WTC11 (cell line): ENCODE measurements around the gene PLXNA1. TPM values are rescaled to one million over a fixed set of nuclear protein-coding genes. Genes with fewer than 3 reads are reported as not detected.

Experiments
- ATAC-seq: fragments of 200-7000 bp; cut with Tn5 transposase; 2 replicates; pipeline ENCODE4 v1.10.0; 2021; ENCODE audit warnings: mild to moderate bottlenecking, moderate library complexity
- CTCF ChIA-PET: fragments of 300-600 bp; sonication (Branson Sonifier 250); formaldehyde crosslinking; loops from one replicate; lab custom pipeline; 2021; ENCODE audit warnings: antibody characterized with exemption; lab: Charles Lee
- POLR2A ChIA-PET: fragments of 350-600 bp; sonication (Branson Sonifier 250); formaldehyde crosslinking; loops from one replicate; lab custom pipeline; 2021; ENCODE audit warnings: antibody characterized with exemption; lab: Charles Lee
- DNase-seq: peaks from one replicate; pipeline ENCODE4 v3.0.0; 2021; ENCODE audit warnings: low spot score
- H3K27ac Mint-ChIP-seq: 2 replicates; pipeline ENCODE4 v1.8.0; 2021; ENCODE audit warnings: mixed read lengths
- H3K27me3 Mint-ChIP-seq: 2 replicates; pipeline ENCODE4 v1.8.0; 2021; ENCODE audit warnings: low read depth, mild to moderate bottlenecking, moderate library complexity, mixed read lengths
- H3K36me3 Mint-ChIP-seq: 2 replicates; pipeline ENCODE4 v1.8.0; 2021; ENCODE audit warnings: mixed read lengths
- H3K4me1 Mint-ChIP-seq: 2 replicates; pipeline ENCODE4 v1.8.0; 2022; ENCODE audit warnings: mixed read lengths
- H3K4me3 Mint-ChIP-seq: 2 replicates; pipeline ENCODE4 v1.8.0; 2021; ENCODE audit warnings: mild to moderate bottlenecking, moderate library complexity, mixed read lengths
- H3K9me3 Mint-ChIP-seq: 2 replicates; pipeline ENCODE4 v1.8.0; 2021; ENCODE audit warnings: mixed read lengths
- CREM ChIP-seq: sonication (generic); formaldehyde crosslinking; IDR thresholded peaks from 2 replicates; pipeline ENCODE4 v1.8.1; 2022; ENCODE audit warnings: mild to moderate bottlenecking, missing genetic modification reagents, moderate library complexity
- JUN ChIP-seq: sonication (generic); formaldehyde crosslinking; IDR thresholded peaks from 2 replicates; pipeline ENCODE4 v1.8.0; 2023; ENCODE audit warnings: mild to moderate bottlenecking, missing genetic modification reagents
- SMAD3 ChIP-seq: sonication (generic); formaldehyde crosslinking; IDR thresholded peaks from 2 replicates; pipeline ENCODE4 v1.8.0; 2022; ENCODE audit warnings: missing genetic modification reagents, mild to moderate bottlenecking, borderline replicate concordance
- ZNF219 ChIP-seq: sonication (generic); formaldehyde crosslinking; IDR thresholded peaks from 2 replicates; pipeline ENCODE4 v1.8.0; 2023; ENCODE audit warnings: missing genetic modification reagents, mild to moderate bottlenecking, borderline replicate concordance
- ZNF263 ChIP-seq: sonication (generic); formaldehyde crosslinking; IDR thresholded peaks from 2 replicates; pipeline ENCODE4 v1.8.1; 2022; ENCODE audit warnings: low read depth, mild to moderate bottlenecking, moderate library complexity, missing genetic modification reagents
- ZNF423 ChIP-seq: fragments of 250-450 bp; sonication (Bioruptor Pico); IDR thresholded peaks from 2 replicates; pipeline ENCODE4 v2.1.2; 2022; ENCODE audit warnings: mild to moderate bottlenecking, moderate library complexity
- total RNA-seq: library from RNA; stranded (reverse); gene quantifications from 3 replicates; pipeline ENCODE4 v1.2.3, GENCODE V29; 2021
- TF ChIP-seq, protein P1 (sequence below): sonication (generic); formaldehyde crosslinking; IDR thresholded peaks from 2 replicates; pipeline ENCODE4 v1.8.1; 2023; ENCODE audit warnings: mild to moderate bottlenecking, missing genetic modification reagents
- TF ChIP-seq, protein P2 (sequence below): sonication (generic); formaldehyde crosslinking; IDR thresholded peaks from 2 replicates; pipeline ENCODE4 v1.8.0; 2022; ENCODE audit warnings: mild to moderate bottlenecking, missing genetic modification reagents
- TF ChIP-seq, protein P3 (sequence below): sonication (generic); formaldehyde crosslinking; IDR thresholded peaks from 2 replicates; pipeline ENCODE4 v1.8.1; 2023; ENCODE audit warnings: mild to moderate bottlenecking, missing genetic modification reagents, moderate library complexity
- TF ChIP-seq, protein P4 (sequence below): sonication (generic); formaldehyde crosslinking; IDR thresholded peaks from 2 replicates; pipeline ENCODE4 v1.8.0; 2022; ENCODE audit warnings: mild to moderate bottlenecking, missing genetic modification reagents
- TF ChIP-seq, protein P5 (sequence below): sonication (generic); formaldehyde crosslinking; IDR thresholded peaks from 2 replicates; pipeline ENCODE4 v1.8.1; 2022; ENCODE audit warnings: mild to moderate bottlenecking, moderate library complexity, missing genetic modification reagents
- TF ChIP-seq, protein P6 (sequence below): fragments of 250-450 bp; sonication (Bioruptor Pico); IDR thresholded peaks from 2 replicates; pipeline ENCODE4 v1.9.0; 2021; ENCODE audit warnings: mild to moderate bottlenecking, borderline replicate concordance
- TF ChIP-seq, protein P7 (sequence below): sonication (generic); formaldehyde crosslinking; conservative IDR thresholded peaks from 2 replicates; pipeline ENCODE4 v1.8.1; 2023; ENCODE audit warnings: mild to moderate bottlenecking, low read depth, missing genetic modification reagents, moderate library complexity
- TF ChIP-seq, protein P8 (sequence below): sonication (generic); formaldehyde crosslinking; IDR thresholded peaks from 2 replicates; pipeline ENCODE4 v1.8.0; 2022; ENCODE audit warnings: mild to moderate bottlenecking, missing genetic modification reagents
- TF ChIP-seq, protein P9 (sequence below): fragments of 250-450 bp; sonication (Bioruptor Pico); IDR thresholded peaks from 2 replicates; pipeline ENCODE4 v1.8.0; 2021; ENCODE audit warnings: mild to moderate bottlenecking

PLXNA1 gene
- total RNA-seq, 1 experiment from 2014 or later = 53.8 TPM

DNA sequence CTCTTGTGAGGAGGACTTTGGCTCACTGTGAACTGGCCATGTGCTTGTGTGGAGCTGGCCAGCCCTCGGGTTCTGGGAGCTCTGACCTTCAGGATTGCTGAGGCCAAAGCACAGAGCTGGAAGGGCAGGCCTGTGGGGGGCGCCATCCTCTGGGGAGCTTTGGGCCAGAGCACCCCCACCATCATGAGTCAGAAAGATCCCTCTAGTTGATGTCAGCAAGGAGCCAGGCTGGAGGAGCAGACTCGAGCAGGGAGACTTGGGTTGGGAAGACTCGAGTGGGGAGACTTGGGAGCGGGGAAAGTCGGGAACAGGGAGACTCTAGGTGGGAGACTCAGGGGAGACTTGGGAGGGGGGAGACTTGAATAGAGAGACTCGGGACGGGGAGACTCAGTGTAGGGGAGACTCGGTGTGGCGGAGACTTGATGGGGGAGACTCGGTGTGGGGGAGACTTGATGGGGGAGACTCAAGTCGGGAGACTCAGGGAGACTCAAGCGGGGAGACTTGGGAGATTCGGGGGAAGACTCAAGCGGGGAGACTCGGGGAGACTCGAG, 37.7 kb upstream of the PLXNA1 start:
- Mint-ChIP-seq H3K9me3 (no peaks in the 10 kb centered on the region), H3K4me1 (no peaks in the 10 kb centered on the region), H3K4me3 (no peak overlapping the region), H3K27ac (no peak overlapping the region), H3K36me3 (no peaks in the 10 kb centered on the region), H3K27me3 (no peaks in the 10 kb centered on the region)
- TF ChIP-seq, protein P1, sequence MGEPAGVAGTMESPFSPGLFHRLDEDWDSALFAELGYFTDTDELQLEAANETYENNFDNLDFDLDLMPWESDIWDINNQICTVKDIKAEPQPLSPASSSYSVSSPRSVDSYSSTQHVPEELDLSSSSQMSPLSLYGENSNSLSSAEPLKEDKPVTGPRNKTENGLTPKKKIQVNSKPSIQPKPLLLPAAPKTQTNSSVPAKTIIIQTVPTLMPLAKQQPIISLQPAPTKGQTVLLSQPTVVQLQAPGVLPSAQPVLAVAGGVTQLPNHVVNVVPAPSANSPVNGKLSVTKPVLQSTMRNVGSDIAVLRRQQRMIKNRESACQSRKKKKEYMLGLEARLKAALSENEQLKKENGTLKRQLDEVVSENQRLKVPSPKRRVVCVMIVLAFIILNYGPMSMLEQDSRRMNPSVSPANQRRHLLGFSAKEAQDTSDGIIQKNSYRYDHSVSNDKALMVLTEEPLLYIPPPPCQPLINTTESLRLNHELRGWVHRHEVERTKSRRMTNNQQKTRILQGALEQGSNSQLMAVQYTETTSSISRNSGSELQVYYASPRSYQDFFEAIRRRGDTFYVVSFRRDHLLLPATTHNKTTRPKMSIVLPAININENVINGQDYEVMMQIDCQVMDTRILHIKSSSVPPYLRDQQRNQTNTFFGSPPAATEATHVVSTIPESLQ (CRISPR knock-in tag) = no peak
- TF ChIP-seq ZNF263 (CRISPR knock-in tag) (no peak), SMAD3 (CRISPR knock-in tag) (no peak), CREM (CRISPR knock-in tag) (no peak), ZNF219 (no peak)
- TF ChIP-seq, protein P2, sequence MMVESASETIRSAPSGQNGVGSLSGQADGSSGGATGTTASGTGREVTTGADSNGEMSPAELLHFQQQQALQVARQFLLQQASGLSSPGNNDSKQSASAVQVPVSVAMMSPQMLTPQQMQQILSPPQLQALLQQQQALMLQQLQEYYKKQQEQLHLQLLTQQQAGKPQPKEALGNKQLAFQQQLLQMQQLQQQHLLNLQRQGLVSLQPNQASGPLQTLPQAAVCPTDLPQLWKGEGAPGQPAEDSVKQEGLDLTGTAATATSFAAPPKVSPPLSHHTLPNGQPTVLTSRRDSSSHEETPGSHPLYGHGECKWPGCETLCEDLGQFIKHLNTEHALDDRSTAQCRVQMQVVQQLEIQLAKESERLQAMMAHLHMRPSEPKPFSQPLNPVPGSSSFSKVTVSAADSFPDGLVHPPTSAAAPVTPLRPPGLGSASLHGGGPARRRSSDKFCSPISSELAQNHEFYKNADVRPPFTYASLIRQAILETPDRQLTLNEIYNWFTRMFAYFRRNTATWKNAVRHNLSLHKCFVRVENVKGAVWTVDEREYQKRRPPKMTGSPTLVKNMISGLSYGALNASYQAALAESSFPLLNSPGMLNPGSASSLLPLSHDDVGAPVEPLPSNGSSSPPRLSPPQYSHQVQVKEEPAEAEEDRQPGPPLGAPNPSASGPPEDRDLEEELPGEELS (CRISPR knock-in tag) = no peak
- TF ChIP-seq, protein P3, sequence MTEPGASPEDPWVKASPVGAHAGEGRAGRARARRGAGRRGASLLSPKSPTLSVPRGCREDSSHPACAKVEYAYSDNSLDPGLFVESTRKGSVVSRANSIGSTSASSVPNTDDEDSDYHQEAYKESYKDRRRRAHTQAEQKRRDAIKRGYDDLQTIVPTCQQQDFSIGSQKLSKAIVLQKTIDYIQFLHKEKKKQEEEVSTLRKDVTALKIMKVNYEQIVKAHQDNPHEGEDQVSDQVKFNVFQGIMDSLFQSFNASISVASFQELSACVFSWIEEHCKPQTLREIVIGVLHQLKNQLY (CRISPR knock-in tag) = no peak
- TF ChIP-seq, all 79 proteins: peak for 0
- ChIA-PET POLR2A (no interaction called here), CTCF (interaction anchor here (0.6 to 2.0 kb wide), 12 partner anchors 10 to 510 kb away, joined by 3 to 9 read pairs (median 5); partner anchors contain the start of gene PLXNA1)
- peak; percentile 57; the same call in 1 of the 2 replicates for ATAC-seq
- DNase-seq = peak; percentile 40

DNA sequence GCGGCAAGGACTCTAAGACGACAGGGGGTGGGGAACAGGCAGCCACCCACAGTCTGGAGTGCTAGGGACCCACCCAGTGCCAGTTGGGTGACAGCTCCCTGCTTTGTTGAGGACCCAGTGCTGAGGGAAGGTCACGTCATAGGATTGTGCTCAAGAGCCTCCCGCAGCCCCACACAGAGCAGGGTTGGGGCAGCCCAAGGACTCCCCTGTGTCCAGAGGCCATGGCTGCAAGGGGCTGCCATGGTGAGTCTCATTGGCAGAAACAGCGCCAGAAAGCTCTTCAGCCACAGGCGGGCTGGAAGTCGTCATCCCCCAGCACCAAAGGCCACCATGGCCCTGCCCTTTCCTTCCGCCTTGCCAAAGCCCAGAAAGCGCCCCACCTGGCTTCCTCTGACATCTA, 37.0 kb upstream of the PLXNA1 start:
- Mint-ChIP-seq H3K4me3 (no peak overlapping the region), H3K9me3 (no peaks in the 10 kb centered on the region), H3K27ac (no peak overlapping the region), H3K36me3 (no peaks in the 10 kb centered on the region), H3K27me3 (no peaks in the 10 kb centered on the region), H3K4me1 (no peaks in the 10 kb centered on the region)
- ChIA-PET CTCF (interaction anchor here (1.2 to 2.0 kb wide), 4 partner anchors 10 to 510 kb away, joined by 5 to 9 read pairs (median 6); no protein-coding TSS in a partner anchor), POLR2A (no interaction called here)
- ATAC-seq (no peak), DNase-seq (no peak)
- TF ChIP-seq, protein P4, sequence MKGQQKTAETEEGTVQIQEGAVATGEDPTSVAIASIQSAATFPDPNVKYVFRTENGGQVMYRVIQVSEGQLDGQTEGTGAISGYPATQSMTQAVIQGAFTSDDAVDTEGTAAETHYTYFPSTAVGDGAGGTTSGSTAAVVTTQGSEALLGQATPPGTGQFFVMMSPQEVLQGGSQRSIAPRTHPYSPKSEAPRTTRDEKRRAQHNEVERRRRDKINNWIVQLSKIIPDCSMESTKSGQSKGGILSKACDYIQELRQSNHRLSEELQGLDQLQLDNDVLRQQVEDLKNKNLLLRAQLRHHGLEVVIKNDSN (CRISPR knock-in tag) = no peak
- TF ChIP-seq, protein P5, sequence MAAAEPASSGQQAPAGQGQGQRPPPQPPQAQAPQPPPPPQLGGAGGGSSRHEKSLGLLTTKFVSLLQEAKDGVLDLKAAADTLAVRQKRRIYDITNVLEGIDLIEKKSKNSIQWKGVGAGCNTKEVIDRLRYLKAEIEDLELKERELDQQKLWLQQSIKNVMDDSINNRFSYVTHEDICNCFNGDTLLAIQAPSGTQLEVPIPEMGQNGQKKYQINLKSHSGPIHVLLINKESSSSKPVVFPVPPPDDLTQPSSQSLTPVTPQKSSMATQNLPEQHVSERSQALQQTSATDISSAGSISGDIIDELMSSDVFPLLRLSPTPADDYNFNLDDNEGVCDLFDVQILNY (CRISPR knock-in tag) = no peak
- TF ChIP-seq JUN (CRISPR knock-in tag) (no peak), ZNF423 (no peak)
- TF ChIP-seq, protein P1 (CRISPR knock-in tag) = no peak
- TF ChIP-seq, protein P6, sequence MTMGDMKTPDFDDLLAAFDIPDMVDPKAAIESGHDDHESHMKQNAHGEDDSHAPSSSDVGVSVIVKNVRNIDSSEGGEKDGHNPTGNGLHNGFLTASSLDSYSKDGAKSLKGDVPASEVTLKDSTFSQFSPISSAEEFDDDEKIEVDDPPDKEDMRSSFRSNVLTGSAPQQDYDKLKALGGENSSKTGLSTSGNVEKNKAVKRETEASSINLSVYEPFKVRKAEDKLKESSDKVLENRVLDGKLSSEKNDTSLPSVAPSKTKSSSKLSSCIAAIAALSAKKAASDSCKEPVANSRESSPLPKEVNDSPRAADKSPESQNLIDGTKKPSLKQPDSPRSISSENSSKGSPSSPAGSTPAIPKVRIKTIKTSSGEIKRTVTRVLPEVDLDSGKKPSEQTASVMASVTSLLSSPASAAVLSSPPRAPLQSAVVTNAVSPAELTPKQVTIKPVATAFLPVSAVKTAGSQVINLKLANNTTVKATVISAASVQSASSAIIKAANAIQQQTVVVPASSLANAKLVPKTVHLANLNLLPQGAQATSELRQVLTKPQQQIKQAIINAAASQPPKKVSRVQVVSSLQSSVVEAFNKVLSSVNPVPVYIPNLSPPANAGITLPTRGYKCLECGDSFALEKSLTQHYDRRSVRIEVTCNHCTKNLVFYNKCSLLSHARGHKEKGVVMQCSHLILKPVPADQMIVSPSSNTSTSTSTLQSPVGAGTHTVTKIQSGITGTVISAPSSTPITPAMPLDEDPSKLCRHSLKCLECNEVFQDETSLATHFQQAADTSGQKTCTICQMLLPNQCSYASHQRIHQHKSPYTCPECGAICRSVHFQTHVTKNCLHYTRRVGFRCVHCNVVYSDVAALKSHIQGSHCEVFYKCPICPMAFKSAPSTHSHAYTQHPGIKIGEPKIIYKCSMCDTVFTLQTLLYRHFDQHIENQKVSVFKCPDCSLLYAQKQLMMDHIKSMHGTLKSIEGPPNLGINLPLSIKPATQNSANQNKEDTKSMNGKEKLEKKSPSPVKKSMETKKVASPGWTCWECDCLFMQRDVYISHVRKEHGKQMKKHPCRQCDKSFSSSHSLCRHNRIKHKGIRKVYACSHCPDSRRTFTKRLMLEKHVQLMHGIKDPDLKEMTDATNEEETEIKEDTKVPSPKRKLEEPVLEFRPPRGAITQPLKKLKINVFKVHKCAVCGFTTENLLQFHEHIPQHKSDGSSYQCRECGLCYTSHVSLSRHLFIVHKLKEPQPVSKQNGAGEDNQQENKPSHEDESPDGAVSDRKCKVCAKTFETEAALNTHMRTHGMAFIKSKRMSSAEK (CRISPR knock-in tag) = no peak
- TF ChIP-seq, protein P7, sequence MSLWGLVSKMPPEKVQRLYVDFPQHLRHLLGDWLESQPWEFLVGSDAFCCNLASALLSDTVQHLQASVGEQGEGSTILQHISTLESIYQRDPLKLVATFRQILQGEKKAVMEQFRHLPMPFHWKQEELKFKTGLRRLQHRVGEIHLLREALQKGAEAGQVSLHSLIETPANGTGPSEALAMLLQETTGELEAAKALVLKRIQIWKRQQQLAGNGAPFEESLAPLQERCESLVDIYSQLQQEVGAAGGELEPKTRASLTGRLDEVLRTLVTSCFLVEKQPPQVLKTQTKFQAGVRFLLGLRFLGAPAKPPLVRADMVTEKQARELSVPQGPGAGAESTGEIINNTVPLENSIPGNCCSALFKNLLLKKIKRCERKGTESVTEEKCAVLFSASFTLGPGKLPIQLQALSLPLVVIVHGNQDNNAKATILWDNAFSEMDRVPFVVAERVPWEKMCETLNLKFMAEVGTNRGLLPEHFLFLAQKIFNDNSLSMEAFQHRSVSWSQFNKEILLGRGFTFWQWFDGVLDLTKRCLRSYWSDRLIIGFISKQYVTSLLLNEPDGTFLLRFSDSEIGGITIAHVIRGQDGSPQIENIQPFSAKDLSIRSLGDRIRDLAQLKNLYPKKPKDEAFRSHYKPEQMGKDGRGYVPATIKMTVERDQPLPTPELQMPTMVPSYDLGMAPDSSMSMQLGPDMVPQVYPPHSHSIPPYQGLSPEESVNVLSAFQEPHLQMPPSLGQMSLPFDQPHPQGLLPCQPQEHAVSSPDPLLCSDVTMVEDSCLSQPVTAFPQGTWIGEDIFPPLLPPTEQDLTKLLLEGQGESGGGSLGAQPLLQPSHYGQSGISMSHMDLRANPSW (CRISPR knock-in tag) = no peak
- TF ChIP-seq, protein P8, sequence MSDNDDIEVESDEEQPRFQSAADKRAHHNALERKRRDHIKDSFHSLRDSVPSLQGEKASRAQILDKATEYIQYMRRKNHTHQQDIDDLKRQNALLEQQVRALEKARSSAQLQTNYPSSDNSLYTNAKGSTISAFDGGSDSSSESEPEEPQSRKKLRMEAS (CRISPR knock-in tag) = no peak
- TF ChIP-seq, protein P9, sequence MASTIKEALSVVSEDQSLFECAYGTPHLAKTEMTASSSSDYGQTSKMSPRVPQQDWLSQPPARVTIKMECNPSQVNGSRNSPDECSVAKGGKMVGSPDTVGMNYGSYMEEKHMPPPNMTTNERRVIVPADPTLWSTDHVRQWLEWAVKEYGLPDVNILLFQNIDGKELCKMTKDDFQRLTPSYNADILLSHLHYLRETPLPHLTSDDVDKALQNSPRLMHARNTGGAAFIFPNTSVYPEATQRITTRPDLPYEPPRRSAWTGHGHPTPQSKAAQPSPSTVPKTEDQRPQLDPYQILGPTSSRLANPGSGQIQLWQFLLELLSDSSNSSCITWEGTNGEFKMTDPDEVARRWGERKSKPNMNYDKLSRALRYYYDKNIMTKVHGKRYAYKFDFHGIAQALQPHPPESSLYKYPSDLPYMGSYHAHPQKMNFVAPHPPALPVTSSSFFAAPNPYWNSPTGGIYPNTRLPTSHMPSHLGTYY (CRISPR knock-in tag) = no peak
